Fibroblast of lung (primary cell): ENCODE results near the gene MILR1.

ENCODE experiments used
- EZH2 ChIP-seq: IDR thresholded peaks from 2 replicates; pipeline ENCODE4 v1.5.1; 2012; ENCODE audit warnings: low read length, control low read depth, mild to moderate bottlenecking; ENCODE audit errors: missing control alignments
- TF ChIP-seq, protein P1 (sequence below), 2 donors: IDR thresholded peaks in 1 of 2; conservative IDR thresholded peaks in 1 of 2; 1 replicate in 1 of 2; 2 replicates in 1 of 2; pipeline ENCODE4 v1.5.1; 2011 to 2012; ENCODE audit warnings: low read length in 2 of 2, control low read depth in 1 of 2, inconsistent platforms in 1 of 2, low read depth in 1 of 2, mild to moderate bottlenecking in 1 of 2

DNA sequence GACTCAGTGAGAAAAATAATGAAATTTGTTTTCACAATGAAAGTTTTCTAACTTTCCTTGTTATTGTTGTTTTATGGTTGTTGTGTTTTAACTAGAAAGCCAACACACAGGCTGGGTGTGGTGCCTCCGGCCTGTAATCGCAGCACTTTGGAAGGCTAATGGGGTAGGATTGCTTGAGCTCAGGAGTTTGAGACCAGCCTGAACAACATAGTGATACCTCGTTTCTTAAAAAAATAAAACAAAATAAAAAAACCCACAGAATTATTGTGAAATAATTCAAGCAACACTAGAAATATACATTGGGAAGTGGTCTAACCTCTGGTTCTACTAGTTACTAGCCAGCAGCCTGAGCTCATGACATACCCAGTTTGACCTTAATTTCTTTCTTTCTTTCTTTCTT, 630 bp downstream of the MILR1 start:
- TF ChIP-seq, protein P1, sequence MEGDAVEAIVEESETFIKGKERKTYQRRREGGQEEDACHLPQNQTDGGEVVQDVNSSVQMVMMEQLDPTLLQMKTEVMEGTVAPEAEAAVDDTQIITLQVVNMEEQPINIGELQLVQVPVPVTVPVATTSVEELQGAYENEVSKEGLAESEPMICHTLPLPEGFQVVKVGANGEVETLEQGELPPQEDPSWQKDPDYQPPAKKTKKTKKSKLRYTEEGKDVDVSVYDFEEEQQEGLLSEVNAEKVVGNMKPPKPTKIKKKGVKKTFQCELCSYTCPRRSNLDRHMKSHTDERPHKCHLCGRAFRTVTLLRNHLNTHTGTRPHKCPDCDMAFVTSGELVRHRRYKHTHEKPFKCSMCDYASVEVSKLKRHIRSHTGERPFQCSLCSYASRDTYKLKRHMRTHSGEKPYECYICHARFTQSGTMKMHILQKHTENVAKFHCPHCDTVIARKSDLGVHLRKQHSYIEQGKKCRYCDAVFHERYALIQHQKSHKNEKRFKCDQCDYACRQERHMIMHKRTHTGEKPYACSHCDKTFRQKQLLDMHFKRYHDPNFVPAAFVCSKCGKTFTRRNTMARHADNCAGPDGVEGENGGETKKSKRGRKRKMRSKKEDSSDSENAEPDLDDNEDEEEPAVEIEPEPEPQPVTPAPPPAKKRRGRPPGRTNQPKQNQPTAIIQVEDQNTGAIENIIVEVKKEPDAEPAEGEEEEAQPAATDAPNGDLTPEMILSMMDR (conservative IDR thresholded peaks at IDR 0.05 in 1 of 2, IDR thresholded peaks at IDR 0.05 in 1 of 2; ENCODE audit: low read depth in 1 of 2, low read length in 2 of 2) = no peak
- TF ChIP-seq EZH2 = no peak
